Hepatocyte (in vitro differentiated cells): ENCODE measurements around the gene EPHB1. TPM values are rescaled to one million over a fixed set of nuclear protein-coding genes. Genes with fewer than 3 reads are reported as not detected.

Experiments used
- DNase-seq: peaks from one replicate; pipeline ENCODE4 v3.0.0-alpha.2; 2016; ENCODE audit warnings: low spot score
- H2AFZ ChIP-seq: fragments of 200-600 bp; sonication (generic); 2 replicates; pipeline ENCODE4 v1.6.0; 2016; ENCODE audit warnings: antibody characterized with exemption, mild to moderate bottlenecking
- H3K27ac ChIP-seq: fragments of 200-600 bp; sonication (generic); 2 replicates; pipeline ENCODE4 v1.5.1; 2016; ENCODE audit warnings: mild to moderate bottlenecking
- H3K27me3 ChIP-seq: fragments of 200-600 bp; sonication (generic); 2 replicates; pipeline ENCODE4 v1.6.1; 2016
- H3K36me3 ChIP-seq: fragments of 200-600 bp; sonication (generic); replicated peaks from 2 replicates; pipeline ENCODE4 v1.5.1; 2016; ENCODE audit warnings: low read depth; ENCODE audit not compliant: insufficient read depth
- H3K4me1 ChIP-seq: fragments of 200-600 bp; sonication (generic); 2 replicates; pipeline ENCODE4 v1.5.1; 2016; ENCODE audit warnings: mild to moderate bottlenecking, moderate library complexity; ENCODE audit not compliant: insufficient read depth
- H3K4me2 ChIP-seq: fragments of 200-600 bp; sonication (generic); 2 replicates; pipeline ENCODE4 v1.6.0; 2016
- H3K4me3 ChIP-seq: fragments of 200-600 bp; sonication (generic); 2 replicates; pipeline ENCODE4 v1.5.1; 2016; ENCODE audit warnings: mild to moderate bottlenecking
- H3K79me2 ChIP-seq: fragments of 200-600 bp; sonication (generic); 2 replicates; pipeline ENCODE4 v1.6.0; 2017; ENCODE audit warnings: mild to moderate bottlenecking
- H3K9me2 ChIP-seq: fragments of 200-600 bp; sonication (generic); replicated peaks from 2 replicates; pipeline ENCODE4 v1.6.0; 2017; ENCODE audit warnings: mild to moderate bottlenecking; ENCODE audit not compliant: insufficient read depth
- H3K9me3 ChIP-seq: fragments of 200-600 bp; sonication (generic); 2 replicates; pipeline ENCODE4 v1.5.1; 2016; ENCODE audit warnings: low read depth, mild to moderate bottlenecking
- H4K20me1 ChIP-seq: fragments of 200-600 bp; sonication (generic); 2 replicates; pipeline ENCODE4 v1.6.0; 2016; ENCODE audit warnings: mild to moderate bottlenecking; ENCODE audit not compliant: insufficient read depth, poor library complexity, severe bottlenecking
- CTCF ChIP-seq: fragments of 200-600 bp; sonication (generic); IDR thresholded peaks from 2 replicates; pipeline ENCODE4 v1.5.1; 2016; ENCODE audit warnings: antibody characterized with exemption, mild to moderate bottlenecking; ENCODE audit not compliant: poor library complexity
- EZH2 ChIP-seq: fragments of 200-600 bp; sonication (generic); IDR thresholded peaks from 2 replicates; pipeline ENCODE4 v1.6.1; 2016; ENCODE audit warnings: antibody characterized with exemption, mild to moderate bottlenecking, borderline replicate concordance
- EZH2phosphoT487 ChIP-seq: fragments of 200-600 bp; sonication (generic); IDR thresholded peaks from one replicate; pipeline ENCODE4 v1.6.1; 2018; ENCODE audit warnings: antibody characterized with exemption, mild to moderate bottlenecking, low read depth, moderate library complexity; ENCODE audit not compliant: unreplicated experiment, severe bottlenecking
- WGBS: methylation state at CpG from one replicate; pipeline ENCODE4 v1.1.6; 2016; ENCODE audit warnings: low lambda C conversion rate; ENCODE audit errors: missing lambda C conversion rate; 5-methylcytosine and 5-hydroxymethylcytosine counted together
- polyA plus RNA-seq: library from polyadenylated mRNA; unstranded; fragments of >200 nt; fragmentation: Nextera tagmentation; extraction: Ambion mirVana; gene quantifications from 2 replicates; pipeline ENCODE4 v1.2.1, GENCODE V29; 2016
- total RNA-seq: library from RNA; depleted of rRNA; stranded (reverse); fragments of >200 nt; gene quantifications from 2 replicates; pipeline ENCODE4 v1.2.3, GENCODE V29; 2014

The EPHB1 gene
- total and polyA plus RNA-seq, 2 experiments from 2014 or later, result 3.3 to 5.6 TPM

GRCh38 chr3:134991472-134992010 is 196.5 kb downstream of the EPHB1 start:
- Histone ChIP-seq H3K4me2 (no peak overlapping the region), H3K27me3 (no peaks in the 10 kb centered on the region), H3K9me2 (no peaks in the 10 kb centered on the region), H3K4me1 (no peaks in the 10 kb centered on the region), H2AFZ (no peak overlapping the region), H3K4me3 (no peak overlapping the region), H3K36me3 (no peaks in the 10 kb centered on the region), H4K20me1 (no peaks in the 10 kb centered on the region), H3K27ac (no peak overlapping the region), H3K79me2 (no peaks in the 10 kb centered on the region), H3K9me3 (no peaks in the 10 kb centered on the region)
- WGBS, result 76% methylated on average over 2 of the region's 2 CpGs
- TF ChIP-seq EZH2 (no peak), CTCF (no peak), EZH2phosphoT487 (no peak)
- DNase-seq, result no peak

GRCh38 chr3:134992180-134992579 is 197.1 kb downstream of the EPHB1 start:
- no peaks in the 10 kb centered on the region for H3K79me2 ChIP-seq
- H2AFZ ChIP-seq, result no peak overlapping the region
- 88% methylated on average over 7 of the region's 7 CpGs for WGBS
- no peaks in the 10 kb centered on the region for H3K9me3 ChIP-seq
- TF ChIP-seq EZH2 (no peak), CTCF (no peak), EZH2phosphoT487 (no peak)
- peaks cover 2% of the 10 kb centered on the region for H3K27me3 ChIP-seq
- no peaks in the 10 kb centered on the region for H3K4me1 ChIP-seq
- H3K4me2 ChIP-seq, result no peak overlapping the region
- DNase-seq, result no peak
- H4K20me1 ChIP-seq, result no peaks in the 10 kb centered on the region
- no peaks in the 10 kb centered on the region for H3K9me2 ChIP-seq
- no peaks in the 10 kb centered on the region for H3K36me3 ChIP-seq
- H3K4me3 ChIP-seq, result no peak overlapping the region
- no peak overlapping the region for H3K27ac ChIP-seq

GRCh38 chr3:134992586-134992985 is 197.5 kb downstream of the EPHB1 start:
- WGBS, result 13% methylated on average over 1 of the region's 1 CpG
- Histone ChIP-seq H3K27me3 (peaks cover 6% of the 10 kb centered on the region), H2AFZ (no peak overlapping the region), H3K79me2 (no peaks in the 10 kb centered on the region), H3K36me3 (no peaks in the 10 kb centered on the region), H3K27ac (no peak overlapping the region), H3K9me2 (no peaks in the 10 kb centered on the region), H3K9me3 (no peaks in the 10 kb centered on the region), H3K4me2 (no peak overlapping the region), H3K4me3 (no peak overlapping the region), H4K20me1 (no peaks in the 10 kb centered on the region), H3K4me1 (no peaks in the 10 kb centered on the region)
- TF ChIP-seq EZH2 (no peak), CTCF (no peak), EZH2phosphoT487 (no peak)
- no peak for DNase-seq

GRCh38 chr3:134993011-134993410 is 198.0 kb downstream of the EPHB1 start:
- no peak for TF ChIP-seq EZH2phosphoT487
- no peak for TF ChIP-seq EZH2
- TF ChIP-seq CTCF, result no peak
- H3K27me3 ChIP-seq, result peaks cover 10% of the 10 kb centered on the region
- H3K79me2 ChIP-seq, result no peaks in the 10 kb centered on the region
- no peak overlapping the region for H3K4me3 ChIP-seq
- H4K20me1 ChIP-seq, result no peaks in the 10 kb centered on the region
- H3K36me3 ChIP-seq, result no peaks in the 10 kb centered on the region
- no peaks in the 10 kb centered on the region for H3K9me3 ChIP-seq
- H3K4me1 ChIP-seq, result no peaks in the 10 kb centered on the region
- no peak overlapping the region for H3K4me2 ChIP-seq
- H2AFZ ChIP-seq, result no peak overlapping the region
- no peak overlapping the region for H3K27ac ChIP-seq
- no peak for DNase-seq
- WGBS, result 79% methylated on average over 1 of the region's 1 CpG
- H3K9me2 ChIP-seq, result no peaks in the 10 kb centered on the region
